K562 (cell line): ENCODE measurements around the gene SRRD. TPM values are rescaled to one million over a fixed set of nuclear protein-coding genes. Genes with fewer than 3 reads are reported as not detected.
A peak's percentile ranks its signal among the peaks of the same experiment; 100 is the strongest.

ENCODE experiments used
- ATAC-seq: fragments of 200-7000 bp; cut with Tn5 transposase; 3 replicates; pipeline ENCODE4 v1.9.1; 2020; ENCODE audit warnings: moderate library complexity
- BruUV-seq: library from RNA; stranded (reverse); fragments of 400-500 nt; replicated peaks from 2 replicates; lab custom pipeline; 2021; lab: Mats Ljungman, UMichigan
- CTCF ChIA-PET: fragments of 300-600 bp; formaldehyde crosslinking; extraction: SDS; loops from one replicate; lab custom pipeline; 2021; ENCODE audit warnings: low intra/inter-chr PET ratio; lab: Yijun Ruan, JAX
- POLR2A ChIA-PET: fragments of 300-600, 350-650 bp; sonication (Branson Sonifier 250); formaldehyde crosslinking; extraction: SDS; loops from one replicate; lab custom pipeline; 2021; ENCODE audit warnings: antibody characterized with exemption, inconsistent platforms; lab: Yijun Ruan, JAX
- DNase-seq, 4 experiments: peaks; one replicate each; pipeline versions ENCODE4 v3.0.0 to v3.0.0-alpha.2; 2011 to 2018; ENCODE audit warnings: low spot score in 3 of 4, mixed read lengths in 3 of 4; ENCODE audit errors: extremely low read depth in 1 of 4
- FAIRE-seq: peaks from 2 replicates; lab custom pipeline; 2011; peaks lifted over from hg19 to GRCh38; lab: Jason Lieb, UNC
- H2AFZ ChIP-seq: 2 replicates; pipeline ENCODE4 v1.6.0; 2011; ENCODE audit warnings: low read depth, low read length, control low read depth, inconsistent platforms
- H3K27ac ChIP-seq: fragments of 200-600 bp; 3 replicates; pipeline ENCODE4 v1.8.0; 2011; ENCODE audit warnings: low read depth, mild to moderate bottlenecking, control low read depth, inconsistent platforms, low read length, moderate library complexity, mixed read lengths; ENCODE audit errors: extremely low read depth
- H3K27me3 ChIP-seq, 2 experiments: fragments of 300-600 bp in 1 of 2; 2 replicates in 1 of 2; 3 replicates in 1 of 2; pipeline versions ENCODE4 v1.6.0 to v1.8.0; 2011; ENCODE audit warnings: inconsistent platforms in 2 of 2, low read length in 2 of 2, mild to moderate bottlenecking in 1 of 2, mixed read lengths in 1 of 2, moderate library complexity in 1 of 2; ENCODE audit not compliant: control insufficient read depth in 2 of 2, insufficient read depth in 2 of 2
- H3K36me3 ChIP-seq: fragments of 300-600 bp; 3 replicates; pipeline ENCODE4 v1.8.0; 2011; ENCODE audit warnings: mild to moderate bottlenecking, low read length, inconsistent platforms; ENCODE audit not compliant: control insufficient read depth, insufficient read depth
- H3K4me1 ChIP-seq, 2 experiments: fragments of 200-600 bp in 1 of 2; replicated peaks in 1 of 2; 2 replicates in 1 of 2; 3 replicates in 1 of 2; pipeline versions ENCODE4 v1.5.1 to v1.8.0; 2011; ENCODE audit warnings: inconsistent platforms in 2 of 2, low read length in 2 of 2, mild to moderate bottlenecking in 1 of 2, mixed read lengths in 1 of 2, moderate library complexity in 1 of 2; ENCODE audit not compliant: control insufficient read depth in 2 of 2, insufficient read depth in 2 of 2
- H3K4me2 ChIP-seq: 2 replicates; pipeline ENCODE4 v1.6.1; 2011; ENCODE audit warnings: low read length, control low read depth, inconsistent platforms, mixed read lengths; ENCODE audit not compliant: insufficient read depth
- H3K4me3 ChIP-seq: fragments of 200-600 bp; sonication (generic), shearing (Covaris generic); 2 replicates; pipeline ENCODE4 v1.5.1; 2016; ENCODE audit warnings: control low read depth, inconsistent platforms
- H3K79me2 ChIP-seq: fragments of 200-600 bp; 3 replicates; pipeline ENCODE4 v1.8.0; 2011; ENCODE audit warnings: low read length, inconsistent platforms; ENCODE audit not compliant: control insufficient read depth, insufficient read depth
- H3K9ac ChIP-seq, 2 experiments: 2 replicates each; pipeline versions ENCODE4 v1.6.0 to v1.6.1; 2011; ENCODE audit warnings: low read depth in 2 of 2, low read length in 2 of 2, control low read depth in 1 of 2, inconsistent platforms in 1 of 2, mild to moderate bottlenecking in 1 of 2, mixed read lengths in 1 of 2; ENCODE audit not compliant: insufficient read depth in 1 of 2
- H3K9me1 ChIP-seq: one replicate; pipeline ENCODE4 v1.6.0; 2011; ENCODE audit warnings: inconsistent platforms, mild to moderate bottlenecking, low read length, moderate library complexity; ENCODE audit not compliant: control insufficient read depth, insufficient read depth
- H3K9me3 ChIP-seq: replicated peaks from 2 replicates; pipeline ENCODE4 v1.5.1; 2011; ENCODE audit warnings: low read depth, low read length, inconsistent platforms; ENCODE audit not compliant: control insufficient read depth, insufficient read depth
- H4K20me1 ChIP-seq: replicated peaks from 2 replicates; pipeline ENCODE4 v1.6.1; 2011; ENCODE audit warnings: low read length, inconsistent platforms, mixed read lengths; ENCODE audit not compliant: control insufficient read depth, insufficient read depth
- GATA2 ChIP-seq: sonication (generic); formaldehyde crosslinking; IDR thresholded peaks from 2 replicates; pipeline ENCODE4 v1.4.0; 2020; ENCODE audit warnings: mild to moderate bottlenecking, missing genetic modification reagents
- HEY1 ChIP-seq: fragments of 250-450 bp; sonication (Bioruptor Pico); IDR thresholded peaks from 2 replicates; pipeline ENCODE4 v1.5.0; 2020; ENCODE audit warnings: mild to moderate bottlenecking, moderate library complexity, borderline replicate concordance
- JUND ChIP-seq, 2 experiments: IDR thresholded peaks; 2 replicates in 1 of 2; 3 replicates in 1 of 2; pipeline ENCODE4 v1.6.1; 2011; ENCODE audit warnings: borderline replicate concordance in 2 of 2, low read depth in 2 of 2, low read length in 2 of 2, improper control_type of control experiment in 1 of 2, missing biosample characterization in 1 of 2, missing genetic modification characterization in 1 of 2, missing genetic modification reagents in 1 of 2
- RBFOX2 ChIP-seq: fragments of 200-400 bp; formaldehyde crosslinking; IDR thresholded peaks from 2 replicates; pipeline ENCODE4 v1.6.1; 2017; ENCODE audit warnings: low read depth, mild to moderate bottlenecking, low read length, moderate library complexity
- RFX7 ChIP-seq: fragments of 250-450 bp; sonication (Bioruptor Pico); IDR thresholded peaks from 2 replicates; pipeline ENCODE4 v1.5.1; 2021; ENCODE audit warnings: mild to moderate bottlenecking
- SAFB ChIP-seq: fragments of 200-400 bp; formaldehyde crosslinking; IDR thresholded peaks from 2 replicates; pipeline ENCODE4 v1.6.1; 2017; ENCODE audit warnings: low read depth, low read length, borderline replicate concordance
- TBL1XR1 ChIP-seq, 2 experiments: IDR thresholded peaks; 2 replicates each; pipeline ENCODE4 v1.6.1; 2012; ENCODE audit warnings: improper control_type of control experiment in 2 of 2, low read length in 2 of 2, mild to moderate bottlenecking in 1 of 2
- ZNF24 ChIP-seq: fragments of 450-650 bp; IDR thresholded peaks from 2 replicates; pipeline ENCODE4 v1.6.1; 2016
- ZNF263 ChIP-seq: sonication (generic); formaldehyde crosslinking; IDR thresholded peaks from 2 replicates; pipeline ENCODE4 v1.8.0; 2022; ENCODE audit warnings: mild to moderate bottlenecking, missing genetic modification reagents, borderline replicate concordance
- WGBS: fragments of 100-300 bp; shearing (Covaris generic); methylation state at CpG from one replicate; pipeline ENCODE4 v1.1.6; 2016; ENCODE audit warnings: low coverage, mixed read lengths; ENCODE audit not compliant: insufficient coverage; ENCODE audit errors: missing lambda C conversion rate; 5-methylcytosine and 5-hydroxymethylcytosine counted together
- in situ Hi-C: fragments of 300-500 bp; cut with MboI; formaldehyde crosslinking; loops from 4 replicates; pipeline ENCODE4 v1.15.0; 2018; ENCODE audit warnings: inconsistent platforms, mixed read lengths
- intact Hi-C: fragments of 100-400 bp; cut with micrococcal nuclease; formaldehyde crosslinking; loops from 2 replicates; pipeline ENCODE4 v1.14.2; 2022
- polyA plus RNA-seq, 8 experiments: library from polyadenylated mRNA; depleted of rRNA in 4 of 8; stranded (reverse) in 5 of 8; unstranded in 3 of 8; fragments of >200 nt; fragmentation: Nextera tagmentation in 2 of 8; fragmentation: Illumina TruSeq in 1 of 8; extraction: Ambion mirVana in 2 of 8; extraction: Trizol in 1 of 8; gene quantifications; 2 replicates each; pipeline versions ENCODE4 v1.2.1 to v1.2.3, GENCODE V29; 2011 to 2014; ENCODE audit warnings: inconsistent platforms in 1 of 8, missing spikeins in 1 of 8
- total RNA-seq, 7 experiments: library from RNA; depleted of rRNA in 6 of 7; stranded (reverse); fragments of >200 nt in 6 of 7; fragmentation: Illumina TruSeq in 2 of 7; extraction: Trizol in 2 of 7; gene quantifications; 2 replicates each; pipeline versions ENCODE4 v1.2.1 to v1.2.3, GENCODE V29; 2011 to 2021; ENCODE audit warnings: low replicate concordance in 1 of 7

The SRRD gene
- total and polyA plus RNA-seq, 9 of the 15 experiments (the other 6 are each of a cell fraction or from before 2014, with no cell fraction given) = 4.9 to 59.4 (median 34.4) TPM

- in situ Hi-C loops (no loop called here), intact Hi-C loops (loop anchor here (10.0 kb wide), 1 partner anchor 95 kb away; no protein-coding TSS in a partner anchor)
- peaks cover 13 to 36% of the 10 kb centered on the region in 2 experiments; a peak in 3 of 5 replicates for H3K4me1 ChIP-seq
- H3K27ac ChIP-seq = no peak overlapping the region; the same call in 2 of the 3 replicates
- BruUV-seq = no TSS peak
- peaks cover 88% of the 10 kb centered on the region for H3K36me3 ChIP-seq
- no peaks in the 10 kb centered on the region; the same call in 1 of the 2 replicates for H3K9me3 ChIP-seq
- H3K79me2 ChIP-seq = peaks cover 42% of the 10 kb centered on the region
- FAIRE-seq (no peak), ATAC-seq (no peak), DNase-seq (no peak)
- no peak for TF ChIP-seq TBL1XR1 (IDR thresholded peaks at IDR 0.05; ENCODE audit: low read length in 2 of 2)
- TF ChIP-seq ZNF24 = no peak
- TF ChIP-seq ZNF263 (CRISPR knock-in tag) = no peak
- TF ChIP-seq SAFB = no peak
- ChIA-PET CTCF (no interaction called here), POLR2A (interaction anchor here (0.8 kb wide), 1 partner anchor 84 kb away, joined by 4 read pairs; no protein-coding TSS in a partner anchor)
- H3K4me2 ChIP-seq = no peak overlapping the region
- no peak overlapping the region for H3K4me3 ChIP-seq
- no peaks in the 10 kb centered on the region for H3K9me1 ChIP-seq
- H2AFZ ChIP-seq = no peak overlapping the region
- no peaks in the 10 kb centered on the region for H4K20me1 ChIP-seq
- H3K9ac ChIP-seq = no peak overlapping the region
- WGBS = 94% methylated on average over 4 of the region's 4 CpGs
- no peaks in the 10 kb centered on the region for H3K27me3 ChIP-seq
These were observed 5.9 kb downstream of the SRRD start for GRCh38 chr22:26489447-26490036.

- Histone ChIP-seq H3K9me1 (no peaks in the 10 kb centered on the region), H3K4me3 (no peak overlapping the region), H3K4me1 (peaks cover 13 to 26% of the 10 kb centered on the region in 2 experiments; a peak in 3 of 5 replicates), H3K27ac (peak overlapping the region; percentile 100), H3K27me3 (no peaks in the 10 kb centered on the region), H3K36me3 (peaks cover 93% of the 10 kb centered on the region), H3K79me2 (peaks cover 21% of the 10 kb centered on the region), H3K4me2 (no peak overlapping the region), H4K20me1 (no peaks in the 10 kb centered on the region), H3K9ac (peak overlapping the region; percentile 61 to 87; a peak in 2 of 4 replicates), H2AFZ (no peak overlapping the region), H3K9me3 (no peaks in the 10 kb centered on the region; the same call in 1 of the 2 replicates)
- ChIA-PET CTCF (no interaction called here), POLR2A (interaction anchor here (1.0 to 5.3 kb wide), 2 partner anchors 9 to 93 kb away, joined by 3 to 35 read pairs; partner anchors contain the start of genes HPS4 and SRRD)
- intact Hi-C loops = no loop called here
- ATAC-seq (no peak), FAIRE-seq (no peak), DNase-seq (no peak)
- TF ChIP-seq RFX7 (CRISPR knock-in tag) (no peak), JUND (IDR thresholded peaks at IDR 0.05; ENCODE audit: borderline replicate concordance, low read depth, low read length) (no peak), JUND (tag; IDR thresholded peaks at IDR 0.05; ENCODE audit: borderline replicate concordance, low read depth, low read length) (no peak), GATA2 (CRISPR knock-in tag) (no peak), HEY1 (CRISPR knock-in tag) (no peak), RBFOX2 (peak; percentile 54; the same call in 1 of the 2 replicates)
- no TSS peak for BruUV-seq
- in situ Hi-C loops = no loop called here
- 92% methylated on average over 9 of the region's 9 CpGs for WGBS
These were observed 8.5 kb downstream of the SRRD start for GRCh38 chr22:26492220-26492619.
